Duodenal mucosa (tissue), 2 donors: ENCODE data around the gene TMEM120B.

ENCODE experiments used
- H3K27ac ChIP-seq: one replicate; pipeline ENCODE4 v1.7.0; 2013; ENCODE audit warnings: low read depth, low read length
- H3K27me3 ChIP-seq, 2 donors: one replicate each; pipeline ENCODE4 v1.7.0; 2013; ENCODE audit warnings: low read length in 2 of 2, control low read depth in 1 of 2; ENCODE audit not compliant: insufficient read depth in 2 of 2, control insufficient read depth in 1 of 2
- H3K36me3 ChIP-seq, 2 donors: one replicate each; pipeline ENCODE4 v1.7.0; 2013; ENCODE audit warnings: low read length in 2 of 2, control low read depth in 1 of 2; ENCODE audit not compliant: insufficient read depth in 2 of 2, control insufficient read depth in 1 of 2
- H3K4me1 ChIP-seq, 2 donors: one replicate each; pipeline ENCODE4 v1.7.0; 2013; ENCODE audit warnings: low read length in 2 of 2, control low read depth in 1 of 2; ENCODE audit not compliant: insufficient read depth in 2 of 2, control insufficient read depth in 1 of 2
- H3K4me3 ChIP-seq, 2 donors: one replicate each; pipeline ENCODE4 v1.7.0; 2013; ENCODE audit warnings: low read length in 2 of 2, low read depth in 1 of 2
- H3K9ac ChIP-seq, 2 donors: one replicate each; pipeline ENCODE4 v1.7.0; 2013; ENCODE audit warnings: low read length in 2 of 2, low read depth in 1 of 2
- H3K9me3 ChIP-seq, 2 donors: one replicate each; pipeline ENCODE4 v1.7.0; 2013; ENCODE audit warnings: low read length in 2 of 2, control low read depth in 1 of 2; ENCODE audit not compliant: control insufficient read depth in 1 of 2

The TMEM120B gene

DNA sequence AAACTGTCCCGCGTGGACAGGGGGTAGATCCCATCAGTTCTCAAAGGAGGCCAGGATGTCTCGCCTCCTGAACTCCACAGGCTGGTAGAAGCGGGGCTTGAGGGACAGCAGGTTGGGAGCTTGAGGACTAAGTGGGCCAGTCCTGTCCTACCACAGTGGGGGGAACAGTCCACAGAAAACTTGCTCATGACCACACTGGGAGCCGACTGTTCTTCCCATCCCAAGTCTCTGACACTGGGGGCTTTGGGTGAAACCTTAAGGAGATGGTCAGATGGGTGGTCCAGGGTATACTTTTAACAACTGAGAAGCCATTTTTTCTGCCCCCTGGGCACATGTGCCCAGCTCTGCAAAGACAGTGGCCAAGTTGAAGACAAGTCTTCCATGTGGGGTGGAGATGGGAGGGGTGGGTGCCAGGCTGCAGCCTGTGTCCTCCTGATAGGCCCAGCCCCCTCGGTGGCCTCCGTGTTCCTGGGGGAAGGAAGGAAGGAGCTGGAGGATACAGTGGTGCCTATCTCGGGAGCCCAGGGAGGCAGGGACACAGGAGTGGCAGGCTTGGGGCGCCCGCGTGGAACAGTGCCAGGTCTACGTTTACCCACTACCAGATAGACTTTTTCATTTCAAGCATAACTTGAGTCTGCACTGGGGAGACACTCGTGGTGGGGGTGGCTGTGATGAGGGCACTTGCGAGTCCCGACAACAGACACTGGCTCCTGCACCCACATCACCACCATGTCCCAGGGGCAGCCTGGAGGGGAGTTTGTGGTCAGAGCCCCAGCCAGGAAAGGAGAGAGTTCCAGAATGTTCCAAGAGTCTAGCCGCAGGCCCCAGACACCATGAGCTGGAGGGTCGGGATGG, 66.2 kb downstream of the TMEM120B start:
- no peak overlapping the region for H3K9ac ChIP-seq
- H3K4me1 ChIP-seq, result peaks cover 0 to 11% of the 10 kb centered on the region in 2 donors
- H3K27me3 ChIP-seq, result no peaks in the 10 kb centered on the region
- no peak overlapping the region for H3K27ac ChIP-seq
- H3K9me3 ChIP-seq, result no peaks in the 10 kb centered on the region
- peaks cover 3 to 15% of the 10 kb centered on the region in 2 donors for H3K36me3 ChIP-seq
- H3K4me3 ChIP-seq, result no peak overlapping the region

DNA sequence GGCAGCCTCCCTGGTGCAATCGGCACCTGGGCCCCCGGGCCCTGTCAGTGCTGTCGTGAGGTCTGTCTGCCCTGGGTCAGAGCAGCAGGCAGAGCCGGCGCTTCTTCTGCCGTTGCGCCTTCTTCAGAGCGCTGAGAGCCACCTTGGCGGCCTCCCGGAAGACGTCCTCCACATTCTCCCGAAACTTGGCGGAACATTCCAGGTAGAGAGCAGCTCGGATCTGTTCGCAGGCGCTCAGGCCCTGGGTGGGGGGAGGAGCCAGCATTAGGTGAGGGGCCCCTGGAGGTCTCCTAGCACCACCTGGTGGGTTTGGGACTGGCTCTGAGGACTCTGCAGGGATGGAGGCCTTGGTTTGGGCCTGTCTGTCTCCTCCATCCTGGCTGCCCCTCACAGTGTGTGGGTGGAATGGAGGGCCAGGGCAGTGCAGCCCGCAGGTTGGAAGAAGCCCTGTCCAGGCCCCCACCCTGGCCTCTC, 66.9 kb downstream of the TMEM120B start:
- peaks cover under 1 to 11% of the 10 kb centered on the region in 2 donors for H3K4me1 ChIP-seq
- peaks cover 3 to 15% of the 10 kb centered on the region in 2 donors for H3K36me3 ChIP-seq
- no peaks in the 10 kb centered on the region for H3K9me3 ChIP-seq
- no peak overlapping the region for H3K27ac ChIP-seq
- H3K27me3 ChIP-seq, result no peaks in the 10 kb centered on the region
- H3K9ac ChIP-seq, result no peak overlapping the region
- H3K4me3 ChIP-seq, result no peak overlapping the region

DNA sequence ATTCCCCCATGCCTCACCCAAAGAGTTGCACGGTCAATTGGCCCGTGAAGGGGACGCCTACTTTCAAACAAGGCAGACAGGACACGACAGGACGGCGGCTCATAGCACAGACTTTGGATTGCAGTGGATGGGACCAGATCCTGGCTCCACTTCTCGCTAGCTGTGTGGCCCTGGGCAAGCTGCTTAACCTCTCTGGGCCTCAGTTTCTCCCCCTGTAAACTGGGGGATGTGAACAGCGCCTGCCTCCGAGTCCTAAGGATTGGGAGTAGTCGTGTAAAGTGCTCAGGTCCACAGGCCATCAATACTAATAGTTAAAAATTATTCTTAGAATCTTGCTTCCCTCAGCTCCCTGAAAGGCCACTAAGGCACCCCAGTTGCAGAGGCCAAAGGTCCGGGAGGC, 67.9 kb downstream of the TMEM120B start:
- Histone ChIP-seq H3K27ac (no peak overlapping the region), H3K9ac (no peak overlapping the region), H3K9me3 (no peaks in the 10 kb centered on the region), H3K27me3 (no peaks in the 10 kb centered on the region), H3K36me3 (peaks cover 3 to 15% of the 10 kb centered on the region in 2 donors), H3K4me3 (no peak overlapping the region), H3K4me1 (peaks cover 7 to 11% of the 10 kb centered on the region in 2 donors)

DNA sequence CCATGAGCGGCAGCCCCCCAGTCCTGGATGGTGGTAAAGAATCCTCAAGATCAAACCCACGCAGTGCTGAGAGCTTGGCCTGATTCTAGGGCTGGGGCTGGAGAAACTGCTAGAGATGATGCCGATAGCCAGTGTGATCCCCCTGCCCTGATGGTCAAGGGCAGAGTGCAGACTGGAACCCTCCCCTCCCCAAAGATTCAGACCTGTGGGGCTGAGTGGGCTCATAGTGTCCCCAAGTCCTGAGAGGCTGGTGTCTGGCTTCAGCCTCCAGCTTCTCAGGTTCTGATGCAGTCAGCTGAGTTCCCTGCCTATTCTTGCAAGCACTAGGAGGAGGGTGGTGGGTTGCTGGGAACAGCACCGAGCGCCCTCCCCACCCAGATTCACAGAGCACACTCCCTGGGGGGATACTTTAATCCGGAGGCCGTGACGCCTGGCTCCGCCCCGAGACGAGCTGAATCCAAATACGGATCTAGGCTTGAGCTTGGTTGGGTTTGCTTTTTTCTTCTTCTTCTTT, 69.0 kb downstream of the TMEM120B start:
- Histone ChIP-seq H3K27me3 (no peaks in the 10 kb centered on the region), H3K9ac (no peak overlapping the region), H3K4me3 (no peak overlapping the region), H3K4me1 (peaks cover 7 to 17% of the 10 kb centered on the region in 2 donors), H3K9me3 (no peaks in the 10 kb centered on the region), H3K27ac (no peak overlapping the region), H3K36me3 (peaks cover 3 to 15% of the 10 kb centered on the region in 2 donors)

DNA sequence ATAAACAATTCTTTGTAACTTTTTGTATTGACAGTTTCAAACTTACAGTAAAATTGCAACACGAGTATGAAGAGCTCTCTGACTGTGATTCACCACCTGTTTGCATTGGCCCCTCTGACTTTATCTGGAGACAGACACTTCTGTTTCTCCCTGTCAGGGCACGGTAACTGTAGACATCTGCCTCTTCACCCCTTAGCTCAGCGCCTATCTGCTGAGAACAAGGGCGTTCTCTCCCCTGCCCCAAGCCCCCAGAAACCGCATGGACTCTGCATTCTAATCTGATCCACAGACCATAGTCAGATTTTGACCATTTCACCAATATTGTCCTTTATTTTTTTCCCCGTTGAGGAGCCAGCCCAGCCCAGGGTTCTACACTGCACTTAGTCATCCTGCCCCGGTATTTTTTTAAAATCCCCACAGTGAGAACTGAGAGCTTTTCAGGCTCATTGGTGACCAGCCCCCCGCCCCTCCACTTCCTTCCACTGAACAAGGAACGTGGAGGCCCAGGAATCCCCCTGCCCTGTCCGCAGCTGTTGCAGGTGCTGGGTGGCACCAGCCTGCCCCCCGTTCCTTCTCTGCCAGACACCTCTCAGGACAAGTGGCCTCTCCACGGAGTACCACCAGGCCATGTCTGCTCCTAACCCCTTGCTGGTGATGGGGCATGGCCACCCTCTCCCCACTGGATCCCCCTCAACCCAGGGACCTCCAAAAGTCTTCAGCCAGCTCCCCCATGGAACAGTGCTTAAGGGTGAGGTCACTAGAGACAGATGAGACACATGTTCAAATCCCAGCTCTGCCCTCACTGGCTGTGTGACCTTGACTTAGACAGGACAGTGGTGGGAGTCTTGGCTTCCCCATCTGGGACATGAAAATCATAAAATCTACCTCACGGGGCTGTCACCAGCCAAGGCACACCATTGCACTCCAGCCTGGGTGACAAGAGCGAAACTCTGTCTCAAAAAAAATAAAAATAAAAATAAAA, 69.7 kb downstream of the TMEM120B start:
- Histone ChIP-seq H3K36me3 (peaks cover 3 to 15% of the 10 kb centered on the region in 2 donors), H3K27me3 (no peaks in the 10 kb centered on the region), H3K27ac (no peak overlapping the region), H3K4me1 (peaks cover 12 to 22% of the 10 kb centered on the region in 2 donors), H3K4me3 (no peak overlapping the region), H3K9me3 (no peaks in the 10 kb centered on the region), H3K9ac (no peak overlapping the region)

DNA sequence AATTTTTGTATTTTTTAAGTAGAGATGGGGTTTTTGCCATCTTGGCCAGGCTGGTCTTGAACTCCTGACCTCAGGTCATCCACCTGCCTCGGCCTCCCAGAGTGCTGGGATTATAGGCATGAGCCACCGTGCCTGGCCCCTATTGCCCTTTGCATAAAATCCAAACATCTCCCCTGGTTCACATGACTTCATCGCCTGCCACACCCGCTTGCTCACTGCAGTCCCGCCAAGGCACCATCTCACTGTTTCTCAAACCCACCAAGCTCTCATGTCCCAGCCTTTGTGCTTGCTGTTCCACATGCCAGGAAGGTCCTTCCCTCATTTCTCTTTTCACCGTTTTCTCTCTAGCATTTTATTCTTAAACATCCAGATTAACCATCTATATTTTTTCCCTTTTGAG, 71.2 kb downstream of the TMEM120B start:
- H3K4me1 ChIP-seq, result peaks cover 21 to 30% of the 10 kb centered on the region in 2 donors

DNA sequence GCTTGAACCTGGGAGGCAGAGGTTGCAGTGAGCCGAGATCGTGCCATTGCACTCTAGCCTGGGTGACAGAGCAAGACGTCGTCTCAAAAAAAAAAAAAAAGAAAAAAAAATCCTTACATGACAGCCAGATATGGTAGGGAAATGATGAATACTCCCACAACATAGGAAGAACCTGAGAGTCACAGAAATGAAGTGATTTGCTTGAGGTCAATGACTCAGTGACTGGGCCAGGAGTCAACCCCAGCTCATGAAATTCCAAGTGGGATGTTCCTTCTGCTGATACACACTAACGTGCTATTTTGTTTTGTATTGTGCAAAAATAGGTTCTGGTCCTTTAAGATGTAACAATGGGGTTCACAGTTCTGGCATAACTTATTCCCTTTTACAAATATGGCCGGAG, 71.9 kb downstream of the TMEM120B start:
- H3K4me3 ChIP-seq, result no peak overlapping the region
- H3K4me1 ChIP-seq, result peaks cover 27 to 34% of the 10 kb centered on the region in 2 donors
- no peak overlapping the region for H3K27ac ChIP-seq
- no peak overlapping the region for H3K9ac ChIP-seq
- peaks cover 3 to 6% of the 10 kb centered on the region in 2 donors for H3K36me3 ChIP-seq
- H3K9me3 ChIP-seq, result no peaks in the 10 kb centered on the region
- H3K27me3 ChIP-seq, result no peaks in the 10 kb centered on the region

More for the DNA sequence above, 71.2 kb downstream of the TMEM120B start:
- peaks cover 3 to 12% of the 10 kb centered on the region in 2 donors for H3K36me3 ChIP-seq
- no peak overlapping the region for H3K4me3 ChIP-seq
- H3K9me3 ChIP-seq, result no peaks in the 10 kb centered on the region
- H3K9ac ChIP-seq, result no peak overlapping the region
- no peaks in the 10 kb centered on the region for H3K27me3 ChIP-seq
- no peak overlapping the region for H3K27ac ChIP-seq

DNA sequence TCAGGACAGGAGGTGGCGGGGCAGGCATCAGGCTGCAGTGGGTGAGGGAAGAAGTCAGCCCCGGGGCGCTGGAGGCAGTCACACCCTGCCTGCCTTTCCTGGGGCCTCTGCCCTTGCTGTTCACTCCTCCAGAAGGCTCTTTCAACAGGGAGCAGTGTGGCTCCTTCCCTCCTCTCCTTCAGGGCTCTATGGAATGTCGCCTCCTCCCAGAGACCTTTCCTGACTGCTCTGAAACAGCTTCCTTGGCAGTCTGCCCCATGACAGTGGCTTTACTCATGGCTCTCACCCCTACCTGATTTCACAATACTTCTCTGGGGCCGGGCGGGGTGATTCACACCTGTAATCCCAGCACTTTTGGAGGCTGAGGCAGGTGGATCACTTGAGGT, 73.9 kb downstream of the TMEM120B start:
- Histone ChIP-seq H3K9ac (no peak overlapping the region), H3K9me3 (no peaks in the 10 kb centered on the region), H3K36me3 (no peaks in the 10 kb centered on the region), H3K4me3 (no peak overlapping the region), H3K4me1 (peaks cover 34 to 39% of the 10 kb centered on the region in 2 donors), H3K27ac (peak overlapping the region; percentile 52), H3K27me3 (no peaks in the 10 kb centered on the region)

DNA sequence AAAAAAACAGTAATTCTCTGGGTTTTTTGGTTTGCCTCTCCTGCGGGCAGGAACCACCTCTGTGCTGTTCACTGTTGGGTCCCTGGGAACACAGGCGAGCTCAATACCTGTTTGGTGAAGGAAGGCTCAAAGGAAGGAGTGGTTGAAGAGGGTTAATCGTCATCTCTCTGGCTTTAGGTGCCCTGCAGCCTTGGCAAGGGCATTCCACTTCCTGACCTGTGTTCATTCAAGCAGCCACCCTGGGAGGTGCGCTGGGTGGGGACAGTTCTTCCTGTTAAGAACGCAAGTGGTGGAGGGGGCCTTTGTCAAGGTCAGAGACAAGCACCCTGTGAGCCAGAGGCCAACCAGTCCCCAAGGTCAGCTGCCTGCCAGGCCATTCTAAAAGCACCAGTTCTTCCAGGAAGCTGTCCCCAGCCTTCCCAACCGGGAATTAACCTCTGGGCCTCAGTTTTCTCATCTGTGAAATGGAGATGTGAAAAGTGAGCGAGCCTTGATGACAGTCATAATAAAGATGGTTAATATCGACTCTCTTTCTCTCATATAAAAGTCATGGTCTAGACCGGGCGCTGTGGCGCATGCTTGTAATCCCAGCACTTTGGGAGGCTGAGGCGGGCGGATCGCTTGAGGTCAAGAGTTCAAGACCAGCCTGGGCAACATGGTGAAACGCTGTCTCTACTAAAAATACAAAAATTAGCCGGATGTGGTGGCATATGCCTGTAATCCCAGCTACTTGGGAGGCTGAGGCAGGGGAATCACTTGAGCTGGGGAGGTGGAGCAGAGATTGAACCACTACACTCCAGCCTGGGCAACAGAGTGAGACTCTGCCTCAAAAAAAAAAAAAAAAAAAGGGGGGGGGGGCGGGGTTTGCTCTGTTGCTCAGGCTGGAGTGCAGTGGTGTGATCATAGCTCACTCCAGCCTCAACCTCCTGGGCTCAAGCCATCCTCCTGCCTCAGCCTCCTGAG, 74.8 kb downstream of the TMEM120B start:
- H3K4me3 ChIP-seq, result no peak overlapping the region
- no peaks in the 10 kb centered on the region for H3K36me3 ChIP-seq
- no peaks in the 10 kb centered on the region for H3K27me3 ChIP-seq
- peaks cover 43 to 44% of the 10 kb centered on the region in 2 donors for H3K4me1 ChIP-seq
- H3K9me3 ChIP-seq, result no peaks in the 10 kb centered on the region
- peak overlapping the region; percentile 13 for H3K27ac ChIP-seq
- peak overlapping the region in 1 of 2 donors; percentile 32 for H3K9ac ChIP-seq
